Activated CD8-positive, alpha-beta memory T cell treated with anti-CD3 and anti-CD28 coated beads, Interleukin-2, amount 10 ng/mL, durations not matched to agents 7 days and 5 days (primary cell): ENCODE data around the gene PON3. TPM values are rescaled to one million over a fixed set of nuclear protein-coding genes. Genes with fewer than 3 reads are reported as not detected.
"Not testable (repeated sequence)": the region's sequence is repeated elsewhere in the genome, so short reads cannot be mapped to it uniquely, and the experiment has no call there.

Source experiments
- ATAC-seq: fragments of 150-1000 bp; cut with Tn5 transposase; one replicate; pipeline ENCODE4 v1.10.0; 2021; ENCODE audit warnings: moderate library complexity
- CTCF ChIA-PET: fragments of 350-600 bp; sonication (Branson Sonifier 250); formaldehyde crosslinking; loops from one replicate; lab custom pipeline; 2021; ENCODE audit warnings: antibody characterized with exemption; lab: Charles Lee
- DNase-seq: peaks from one replicate; pipeline ENCODE4 v3.0.0-alpha.2; 2020
- H3K27ac Mint-ChIP-seq: one replicate; pipeline ENCODE4 v1.8.0; 2021; ENCODE audit warnings: mild to moderate bottlenecking, mixed read lengths
- H3K27me3 Mint-ChIP-seq: one replicate; pipeline ENCODE4 v1.8.0; 2021; ENCODE audit warnings: mixed read lengths
- H3K36me3 Mint-ChIP-seq: one replicate; pipeline ENCODE4 v1.8.0; 2021; ENCODE audit warnings: mild to moderate bottlenecking, mixed read lengths
- H3K4me1 Mint-ChIP-seq: one replicate; pipeline ENCODE4 v1.8.0; 2021; ENCODE audit warnings: mixed read lengths
- H3K4me3 Mint-ChIP-seq: one replicate; pipeline ENCODE4 v1.8.0; 2021; ENCODE audit warnings: mild to moderate bottlenecking, moderate library complexity, mixed read lengths
- H3K9me3 Mint-ChIP-seq: one replicate; pipeline ENCODE4 v1.8.0; 2022; ENCODE audit warnings: low read depth, mixed read lengths
- total RNA-seq, 2 experiments: library from RNA; stranded (reverse); gene quantifications; one replicate each; pipeline ENCODE4 v1.2.3, GENCODE V29; 2021

The PON3 gene
- total RNA-seq, 2 experiments from 2014 or later: 0.40 TPM; not detected in 1

- H3K9me3 Mint-ChIP-seq: no peaks in the 10 kb centered on the region
- no peak overlapping the region for H3K4me3 Mint-ChIP-seq
- H3K4me1 Mint-ChIP-seq: no peaks in the 10 kb centered on the region
- DNase-seq (no peak), ATAC-seq (no peak)
- CTCF ChIA-PET: no interaction called here
- H3K27ac Mint-ChIP-seq: no peak overlapping the region
- H3K27me3 Mint-ChIP-seq: peaks cover 2% of the 10 kb centered on the region
- peaks cover 4% of the 10 kb centered on the region for H3K36me3 Mint-ChIP-seq
These were observed 8.2 kb upstream of the PON3 start for GRCh38 chr7:95404316-95404865.

- H3K36me3 Mint-ChIP-seq: no peaks in the 10 kb centered on the region
- peaks cover 38% of the 10 kb centered on the region for H3K27me3 Mint-ChIP-seq
- peaks cover 3% of the 10 kb centered on the region for H3K4me1 Mint-ChIP-seq
- no peak overlapping the region for H3K27ac Mint-ChIP-seq
- H3K9me3 Mint-ChIP-seq: no peaks in the 10 kb centered on the region
- DNase-seq (no peak), ATAC-seq (no peak)
- H3K4me3 Mint-ChIP-seq: no peak overlapping the region
- CTCF ChIA-PET: no interaction called here
These were observed 2.2 kb upstream of the PON3 start for GRCh38 chr7:95398155-95398940.

GRCh38 chr7:95397381-95397780 is 1.2 kb upstream of the PON3 start:
- Mint-ChIP-seq H3K27me3 (peaks cover 41% of the 10 kb centered on the region), H3K4me3 (peak overlapping the region; percentile 70), H3K4me1 (peaks cover 3% of the 10 kb centered on the region), H3K36me3 (no peaks in the 10 kb centered on the region), H3K27ac (no peak overlapping the region), H3K9me3 (no peaks in the 10 kb centered on the region)
- CTCF ChIA-PET: interaction anchor here (1.7 kb wide), 1 partner anchor 79 kb away, joined by 8 read pairs; no protein-coding TSS in a partner anchor
- ATAC-seq (no peak), DNase-seq (no peak)

GRCh38 chr7:95395755-95396135 is 430 bp downstream of the PON3 start:
- no peaks in the 10 kb centered on the region for H3K36me3 Mint-ChIP-seq
- no peak for ATAC-seq
- CTCF ChIA-PET: interaction anchor here (0.7 to 1.7 kb wide), 7 partner anchors 10 to 116 kb away, joined by 3 to 8 read pairs (median 3); no protein-coding TSS in a partner anchor

GRCh38 chr7:95394370-95394769 is 1.8 kb downstream of the PON3 start:
- Mint-ChIP-seq H3K9me3 (no peaks in the 10 kb centered on the region), H3K27ac (no peak overlapping the region), H3K27me3 (peaks cover 50% of the 10 kb centered on the region), H3K4me1 (peaks cover 3% of the 10 kb centered on the region), H3K4me3 (no peak overlapping the region), H3K36me3 (no peaks in the 10 kb centered on the region)
- CTCF ChIA-PET: no interaction called here
- DNase-seq (no peak), ATAC-seq (no peak)

More at GRCh38 chr7:95395755-95396135, 430 bp downstream of the PON3 start:
- H3K27ac Mint-ChIP-seq: no peak overlapping the region
- H3K27me3 Mint-ChIP-seq: peaks cover 48% of the 10 kb centered on the region
- peak overlapping the region; percentile 70 for H3K4me3 Mint-ChIP-seq
- no peaks in the 10 kb centered on the region for H3K9me3 Mint-ChIP-seq
- peaks cover 3% of the 10 kb centered on the region for H3K4me1 Mint-ChIP-seq
- DNase-seq: no peak

- Mint-ChIP-seq H3K27ac (no peak overlapping the region), H3K9me3 (no peaks in the 10 kb centered on the region), H3K4me1 (peaks cover 3% of the 10 kb centered on the region), H3K27me3 (peaks cover 36% of the 10 kb centered on the region), H3K4me3 (no peak overlapping the region), H3K36me3 (no peaks in the 10 kb centered on the region)
- DNase-seq (no peak), ATAC-seq (no peak)
- CTCF ChIA-PET: no interaction called here
These were observed 4.4 kb downstream of the PON3 start for GRCh38 chr7:95391761-95392160.

- ATAC-seq (no peak), DNase-seq (no peak)
- Mint-ChIP-seq H3K4me1 (no peaks in the 10 kb centered on the region), H3K27me3 (peaks cover 22% of the 10 kb centered on the region), H3K4me3 (no peak overlapping the region), H3K36me3 (peaks cover 1% of the 10 kb centered on the region), H3K27ac (no peak overlapping the region), H3K9me3 (peaks cover 2% of the 10 kb centered on the region)
- CTCF ChIA-PET: no interaction called here
These were observed 6.7 kb downstream of the PON3 start for GRCh38 chr7:95389516-95389915.

- DNase-seq, CTCF ChIA-PET, H3K4me1 Mint-ChIP-seq, ATAC-seq, H3K9me3 Mint-ChIP-seq, H3K4me3 Mint-ChIP-seq, H3K27me3 Mint-ChIP-seq, H3K36me3 Mint-ChIP-seq, H3K27ac Mint-ChIP-seq: not testable (repeated sequence)
These were observed 16.7 kb downstream of the PON3 start for GRCh38 chr7:95379457-95379856.

GRCh38 chr7:95376632-95377400 is 19.4 kb downstream of the PON3 start:
- H3K9me3 Mint-ChIP-seq: peaks cover 3% of the 10 kb centered on the region
- H3K27ac Mint-ChIP-seq: no peak overlapping the region
- H3K4me3 Mint-ChIP-seq: no peak overlapping the region
- no peak for ATAC-seq
- DNase-seq: no peak
- no peaks in the 10 kb centered on the region for H3K4me1 Mint-ChIP-seq
- no peaks in the 10 kb centered on the region for H3K36me3 Mint-ChIP-seq
- CTCF ChIA-PET: no interaction called here
- no peaks in the 10 kb centered on the region for H3K27me3 Mint-ChIP-seq

GRCh38 chr7:95375591-95376257 is 20.5 kb downstream of the PON3 start:
- ATAC-seq (no peak), DNase-seq (no peak)
- Mint-ChIP-seq H3K4me3 (no peak overlapping the region), H3K27ac (no peak overlapping the region), H3K36me3 (no peaks in the 10 kb centered on the region), H3K9me3 (peaks cover 3% of the 10 kb centered on the region), H3K27me3 (no peaks in the 10 kb centered on the region), H3K4me1 (no peaks in the 10 kb centered on the region)
- CTCF ChIA-PET: no interaction called here

- peaks cover 3% of the 10 kb centered on the region for H3K9me3 Mint-ChIP-seq
- no peak overlapping the region for H3K4me3 Mint-ChIP-seq
- CTCF ChIA-PET: interaction anchor here (0.6 kb wide), 1 partner anchor 924 kb away, joined by 4 read pairs; no protein-coding TSS in a partner anchor
- ATAC-seq (no peak), DNase-seq (no peak)
- H3K36me3 Mint-ChIP-seq: no peaks in the 10 kb centered on the region
- H3K4me1 Mint-ChIP-seq: no peaks in the 10 kb centered on the region
- no peaks in the 10 kb centered on the region for H3K27me3 Mint-ChIP-seq
- H3K27ac Mint-ChIP-seq: no peak overlapping the region
These were observed 22.9 kb downstream of the PON3 start for GRCh38 chr7:95373323-95373722.

GRCh38 chr7:95368235-95368634 is 27.9 kb downstream of the PON3 start:
- H3K4me3 Mint-ChIP-seq: no peak overlapping the region
- no peaks in the 10 kb centered on the region for H3K9me3 Mint-ChIP-seq
- no peaks in the 10 kb centered on the region for H3K4me1 Mint-ChIP-seq
- H3K27ac Mint-ChIP-seq: no peak overlapping the region
- H3K27me3 Mint-ChIP-seq: peaks cover 9% of the 10 kb centered on the region
- DNase-seq (no peak), ATAC-seq (no peak)
- CTCF ChIA-PET: no interaction called here
- no peaks in the 10 kb centered on the region for H3K36me3 Mint-ChIP-seq

- Mint-ChIP-seq H3K27ac (no peak overlapping the region), H3K36me3 (no peaks in the 10 kb centered on the region), H3K9me3 (no peaks in the 10 kb centered on the region), H3K27me3 (peaks cover 9% of the 10 kb centered on the region), H3K4me3 (no peak overlapping the region), H3K4me1 (no peaks in the 10 kb centered on the region)
- CTCF ChIA-PET: no interaction called here
- ATAC-seq: no peak
- no peak for DNase-seq
These were observed 28.6 kb downstream of the PON3 start for GRCh38 chr7:95367606-95368005.
